HG03469 (cell line): ENCODE data around the gene TRAF5.
"Not testable (repeated sequence)": the region's sequence is repeated elsewhere in the genome, so short reads cannot be mapped to it uniquely, and the experiment has no call there.

Source experiments
- ATAC-seq: cut with Tn5 transposase; IDR thresholded peaks from one replicate; pipeline ENCODE4 v1.9.1; 2021; ENCODE audit warnings: mild to moderate bottlenecking, moderate library complexity, moderate number of reproducible peaks; ENCODE audit not compliant: unreplicated experiment

TRAF5 gene

GRCh38 chr1:211326528-211327345 is at the start of gene TRAF5:
TRAF5 (plus strand) TSS chr1:211326833; CDS start chr1:211353240, 26,407 bp downstream.
- no peak for ATAC-seq

- ATAC-seq, result no peak
These were observed 47.3 kb upstream of the TRAF5 start for GRCh38 chr1:211279340-211279739.

GRCh38 chr1:211280910-211281309 is 45.7 kb upstream of the TRAF5 start:
- no peak for ATAC-seq

GRCh38 chr1:211281320-211282022 is 45.2 kb upstream of the TRAF5 start:
- ATAC-seq, result no peak

GRCh38 chr1:211282023-211282373 is 44.6 kb upstream of the TRAF5 start:
- no peak for ATAC-seq

GRCh38 chr1:211285196-211285595 is 41.4 kb upstream of the TRAF5 start:
- no peak for ATAC-seq

GRCh38 chr1:211287218-211287617 is 39.4 kb upstream of the TRAF5 start:
- no peak for ATAC-seq

- ATAC-seq, result no peak
These were observed 34.2 kb upstream of the TRAF5 start for GRCh38 chr1:211292411-211292810.

GRCh38 chr1:211296396-211296795 is 30.2 kb upstream of the TRAF5 start:
- ATAC-seq, result no peak

GRCh38 chr1:211305044-211305443 is 21.6 kb upstream of the TRAF5 start:
- peak; percentile 94 for ATAC-seq

- ATAC-seq, result no peak
These were observed 17.0 kb upstream of the TRAF5 start for GRCh38 chr1:211309617-211310016.

- ATAC-seq, result no peak
These were observed 13.2 kb upstream of the TRAF5 start for GRCh38 chr1:211313392-211313791.

- no peak for ATAC-seq
These were observed 7.9 kb upstream of the TRAF5 start for GRCh38 chr1:211318576-211319280.

GRCh38 chr1:211319892-211320291 is 6.7 kb upstream of the TRAF5 start:
- ATAC-seq, result no peak

GRCh38 chr1:211320980-211321379 is 5.7 kb upstream of the TRAF5 start:
- ATAC-seq, result no peak

- not testable (repeated sequence) for ATAC-seq
These were observed 5.0 kb upstream of the TRAF5 start for GRCh38 chr1:211321646-211322045.

- ATAC-seq, result peak; percentile 47
These were observed 3.2 kb upstream of the TRAF5 start for GRCh38 chr1:211323156-211324063.

GRCh38 chr1:211324992-211325775 is 1.4 kb upstream of the TRAF5 start:
- no peak for ATAC-seq

GRCh38 chr1:211326140-211326527 is 499 bp upstream of the TRAF5 start:
- ATAC-seq, result no peak
